ENCODE measurements around the gene DDX17.

The DDX17 gene

DNA sequence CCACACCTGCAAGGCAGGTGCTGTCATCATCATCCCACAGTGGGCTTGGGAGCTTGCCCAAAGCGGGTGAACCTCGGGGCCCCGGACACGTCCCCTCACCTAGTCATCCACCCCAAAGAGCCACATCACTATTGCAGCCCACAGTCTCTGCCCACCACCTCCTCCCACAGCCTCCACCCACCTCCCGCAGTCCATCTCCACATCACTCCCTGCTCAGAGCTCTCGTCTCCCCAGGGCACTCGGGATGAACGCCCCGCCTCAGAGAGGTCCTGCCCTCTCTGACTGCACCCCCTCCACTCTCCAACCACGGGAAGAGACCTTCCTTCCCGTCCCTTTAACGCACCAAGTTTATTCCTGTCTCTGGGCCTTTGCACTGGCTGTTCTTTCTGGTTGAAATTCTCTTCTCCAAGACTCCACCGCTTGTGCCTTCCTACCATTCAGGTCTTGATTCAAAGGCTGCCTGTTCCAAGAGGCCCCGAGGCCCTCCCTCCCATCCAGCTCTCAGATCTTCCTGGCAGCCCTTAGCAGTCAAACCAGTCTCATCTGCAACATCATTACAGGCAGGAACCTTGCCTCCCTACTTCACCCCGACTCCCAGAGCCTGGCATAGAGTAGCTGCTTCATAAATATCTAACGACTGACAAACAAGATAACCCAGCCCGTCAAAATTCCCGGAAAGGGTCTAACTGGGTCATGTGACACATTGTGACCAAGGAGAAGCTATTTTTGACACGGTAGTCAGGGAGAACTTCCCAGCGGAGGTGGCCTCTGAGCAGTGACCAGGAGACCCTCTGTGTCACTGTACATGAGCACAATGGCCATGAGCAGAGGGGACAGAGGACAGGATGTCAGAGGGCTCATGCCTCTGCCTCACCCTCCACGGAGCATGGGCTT is 62.2 kb downstream of the DDX17 start:
- H3K36me3 ChIP-seq (ENCODE audit: insufficient read depth) = no peaks in the 10 kb centered on the region
- H4K20me1 ChIP-seq (ENCODE audit: insufficient read depth) = no peaks in the 10 kb centered on the region
- peaks cover 8% of the 10 kb centered on the region; the same call in 1 of the 2 replicates for H3K27me3 ChIP-seq (ENCODE audit: insufficient read depth, low read depth)
- H3K4me2 ChIP-seq = no peak overlapping the region
- H3K27ac ChIP-seq = no peak overlapping the region
- no peaks in the 10 kb centered on the region for H3K79me2 ChIP-seq (ENCODE audit: insufficient read depth, low read depth)
- TF ChIP-seq, protein P1, sequence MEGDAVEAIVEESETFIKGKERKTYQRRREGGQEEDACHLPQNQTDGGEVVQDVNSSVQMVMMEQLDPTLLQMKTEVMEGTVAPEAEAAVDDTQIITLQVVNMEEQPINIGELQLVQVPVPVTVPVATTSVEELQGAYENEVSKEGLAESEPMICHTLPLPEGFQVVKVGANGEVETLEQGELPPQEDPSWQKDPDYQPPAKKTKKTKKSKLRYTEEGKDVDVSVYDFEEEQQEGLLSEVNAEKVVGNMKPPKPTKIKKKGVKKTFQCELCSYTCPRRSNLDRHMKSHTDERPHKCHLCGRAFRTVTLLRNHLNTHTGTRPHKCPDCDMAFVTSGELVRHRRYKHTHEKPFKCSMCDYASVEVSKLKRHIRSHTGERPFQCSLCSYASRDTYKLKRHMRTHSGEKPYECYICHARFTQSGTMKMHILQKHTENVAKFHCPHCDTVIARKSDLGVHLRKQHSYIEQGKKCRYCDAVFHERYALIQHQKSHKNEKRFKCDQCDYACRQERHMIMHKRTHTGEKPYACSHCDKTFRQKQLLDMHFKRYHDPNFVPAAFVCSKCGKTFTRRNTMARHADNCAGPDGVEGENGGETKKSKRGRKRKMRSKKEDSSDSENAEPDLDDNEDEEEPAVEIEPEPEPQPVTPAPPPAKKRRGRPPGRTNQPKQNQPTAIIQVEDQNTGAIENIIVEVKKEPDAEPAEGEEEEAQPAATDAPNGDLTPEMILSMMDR (conservative IDR thresholded peaks at IDR 0.05; ENCODE audit: low read depth, low read length) = no peak
- H3K9ac ChIP-seq = no peak overlapping the region
- H2AFZ ChIP-seq (ENCODE audit: low read depth) = no peak overlapping the region
- no peaks in the 10 kb centered on the region for H3K4me1 ChIP-seq (ENCODE audit: low read depth, poor library complexity, severe bottlenecking)
- H3K4me3 ChIP-seq (IDR thresholded peaks at IDR 0.05; ENCODE audit: insufficient read depth, low read depth, low read length) = no peak overlapping the region

DNA sequence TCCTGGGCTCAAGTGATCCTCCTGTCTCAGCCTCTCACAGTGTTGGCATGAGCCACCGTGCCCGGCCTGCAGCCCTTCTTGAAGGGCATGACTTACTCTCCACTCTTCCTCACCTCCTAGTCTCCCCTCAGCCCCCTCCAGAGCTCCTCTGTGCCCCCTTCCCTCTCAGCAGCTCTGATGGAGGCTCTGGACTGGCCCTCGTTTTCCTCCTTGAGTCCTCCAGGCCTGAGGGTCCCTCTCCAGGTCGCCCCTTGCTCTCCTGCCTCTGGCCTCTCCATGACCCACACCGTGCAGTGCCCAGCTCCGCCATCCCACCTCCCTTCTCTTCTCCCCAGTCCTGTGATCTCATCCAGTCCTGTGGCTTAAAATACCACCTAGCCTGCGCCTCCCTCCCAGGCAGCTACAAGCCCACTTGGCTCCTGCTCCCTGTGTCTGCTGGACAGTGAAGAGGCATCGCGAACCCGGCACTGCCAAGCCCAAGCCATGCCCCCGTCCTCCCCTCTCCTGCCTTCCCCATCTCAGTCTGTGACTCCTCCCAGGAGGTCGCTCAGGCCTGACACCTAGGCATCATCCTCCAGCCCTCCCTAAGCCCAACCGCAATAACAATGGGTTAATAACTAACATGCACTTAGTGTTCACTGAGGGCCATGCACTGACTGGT is 63.0 kb downstream of the DDX17 start:
- no peak overlapping the region for H3K9ac ChIP-seq
- H3K36me3 ChIP-seq (ENCODE audit: insufficient read depth) = no peaks in the 10 kb centered on the region
- peaks cover 8% of the 10 kb centered on the region; the same call in 1 of the 2 replicates for H3K27me3 ChIP-seq (ENCODE audit: insufficient read depth, low read depth)
- H3K27ac ChIP-seq = no peak overlapping the region
- no peak overlapping the region for H3K4me3 ChIP-seq (IDR thresholded peaks at IDR 0.05; ENCODE audit: insufficient read depth, low read depth, low read length)
- H2AFZ ChIP-seq (ENCODE audit: low read depth) = no peak overlapping the region
- no peaks in the 10 kb centered on the region for H4K20me1 ChIP-seq (ENCODE audit: insufficient read depth)
- TF ChIP-seq, protein P1 (conservative IDR thresholded peaks at IDR 0.05; ENCODE audit: low read depth, low read length) = no peak
- H3K79me2 ChIP-seq (ENCODE audit: insufficient read depth, low read depth) = no peaks in the 10 kb centered on the region
- H3K4me2 ChIP-seq = no peak overlapping the region
- no peaks in the 10 kb centered on the region for H3K4me1 ChIP-seq (ENCODE audit: low read depth, poor library complexity, severe bottlenecking)

DNA sequence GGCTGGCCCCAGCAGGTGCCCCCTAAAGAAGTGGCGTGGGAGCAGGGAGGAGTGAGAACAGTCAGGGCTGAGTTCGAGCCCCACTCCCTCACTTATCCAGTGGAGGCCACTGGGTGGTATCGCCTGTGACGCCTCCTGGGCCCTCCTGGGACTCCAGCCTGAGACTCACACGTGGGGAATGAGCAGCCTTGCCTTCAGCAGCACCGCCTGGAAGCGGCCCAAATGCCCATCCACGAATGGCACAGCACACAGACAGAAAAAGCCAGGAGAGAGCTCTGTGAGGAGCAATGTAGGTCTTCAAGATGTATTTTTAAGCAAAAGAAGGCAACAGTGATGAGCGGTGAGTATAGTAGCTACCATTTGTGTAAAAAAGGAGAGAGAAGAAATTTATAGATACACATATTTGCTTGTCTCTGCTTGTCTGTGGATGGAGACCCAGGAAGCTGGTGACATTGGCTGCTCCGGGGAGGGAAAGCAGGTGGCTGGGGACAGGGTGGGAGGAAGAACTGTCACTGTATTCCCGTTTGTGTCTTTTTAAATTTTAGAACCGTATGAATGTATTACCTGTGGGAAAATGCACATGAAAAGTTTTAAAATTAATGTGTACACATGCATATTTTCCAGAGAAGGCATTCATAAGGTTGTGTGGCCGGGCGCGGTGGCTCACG is 64.4 kb downstream of the DDX17 start:
- Histone ChIP-seq H3K9ac (no peak overlapping the region), H3K4me1 (ENCODE audit: low read depth, poor library complexity, severe bottlenecking) (no peaks in the 10 kb centered on the region), H3K4me2 (no peak overlapping the region), H3K27me3 (ENCODE audit: insufficient read depth, low read depth) (peaks cover 8% of the 10 kb centered on the region; the same call in 1 of the 2 replicates), H3K27ac (no peak overlapping the region), H4K20me1 (ENCODE audit: insufficient read depth) (no peaks in the 10 kb centered on the region), H2AFZ (ENCODE audit: low read depth) (no peak overlapping the region), H3K36me3 (ENCODE audit: insufficient read depth) (no peaks in the 10 kb centered on the region), H3K4me3 (IDR thresholded peaks at IDR 0.05; ENCODE audit: insufficient read depth, low read depth, low read length) (no peak overlapping the region), H3K79me2 (ENCODE audit: insufficient read depth, low read depth) (no peaks in the 10 kb centered on the region)
- TF ChIP-seq, protein P1 (conservative IDR thresholded peaks at IDR 0.05; ENCODE audit: low read depth, low read length) = no peak

DNA sequence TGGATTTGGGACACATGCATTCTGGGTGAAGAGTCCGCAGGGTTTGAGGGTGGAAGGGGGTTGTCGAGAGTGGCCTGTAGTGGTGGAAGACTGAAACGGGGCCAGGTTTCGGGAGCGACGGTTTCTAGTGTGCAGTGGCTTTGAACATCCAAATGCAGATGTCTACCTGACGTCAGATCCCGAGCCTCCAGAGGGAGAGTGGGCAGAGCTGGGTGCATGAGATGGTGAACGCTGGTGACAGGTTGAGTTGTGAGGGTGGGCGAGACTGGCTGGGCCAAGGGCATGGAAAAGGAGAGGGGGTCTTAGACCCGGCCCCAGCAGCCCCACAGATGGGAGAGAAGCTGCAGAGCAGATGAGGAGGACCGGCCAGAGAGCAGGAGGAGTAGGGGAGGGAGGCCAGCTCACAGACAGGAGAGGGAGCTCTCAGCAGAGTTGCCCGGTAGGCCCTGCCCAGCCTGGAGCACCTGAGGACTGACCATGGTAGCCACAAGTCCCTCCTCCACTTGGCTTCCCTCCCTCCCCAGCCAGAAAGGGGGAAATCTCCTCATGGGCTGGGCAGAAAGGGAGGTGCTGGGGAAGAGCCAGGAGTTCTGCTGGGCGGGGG is 65.3 kb downstream of the DDX17 start:
- Histone ChIP-seq H3K79me2 (ENCODE audit: insufficient read depth, low read depth) (no peaks in the 10 kb centered on the region), H2AFZ (ENCODE audit: low read depth) (no peak overlapping the region), H4K20me1 (ENCODE audit: insufficient read depth) (no peaks in the 10 kb centered on the region), H3K4me1 (ENCODE audit: low read depth, poor library complexity, severe bottlenecking) (no peaks in the 10 kb centered on the region), H3K27ac (no peak overlapping the region), H3K9ac (no peak overlapping the region), H3K27me3 (ENCODE audit: insufficient read depth, low read depth) (peaks cover 8% of the 10 kb centered on the region; the same call in 1 of the 2 replicates), H3K36me3 (ENCODE audit: insufficient read depth) (no peaks in the 10 kb centered on the region), H3K4me3 (IDR thresholded peaks at IDR 0.05; ENCODE audit: insufficient read depth, low read depth, low read length) (no peak overlapping the region), H3K4me2 (no peak overlapping the region; the same call in 1 of the 2 replicates)
- TF ChIP-seq, protein P1 (conservative IDR thresholded peaks at IDR 0.05; ENCODE audit: low read depth, low read length) = no peak
